ENCODE measurements around the gene DUSP16. TPM values are rescaled to one million over a fixed set of nuclear protein-coding genes. Genes with fewer than 3 reads are reported as not detected.
A peak's percentile ranks its signal among the peaks of the same experiment; 100 is the strongest.
"Not testable (repeated sequence)": the region's sequence is repeated elsewhere in the genome, so short reads cannot be mapped to it uniquely, and the experiment has no call there.

The DUSP16 gene
- total RNA-seq, 1 donor from 2014 or later = 2.0 TPM

GRCh38 chr12:12476857-12477531 lies 85.7 kb downstream of the DUSP16 start:
- TF ChIP-seq CTCF (IDR thresholded peaks at IDR 0.05) = no peak
- no peaks in the 10 kb centered on the region for H3K27me3 Mint-ChIP-seq
- H3K4me1 Mint-ChIP-seq = peaks cover 10% of the 10 kb centered on the region
- ATAC-seq (ENCODE audit: low read depth) (no peak), DNase-seq (no peak)
- H3K4me3 Mint-ChIP-seq = no peak overlapping the region
- peaks cover 41% of the 10 kb centered on the region for H3K36me3 Mint-ChIP-seq (ENCODE audit: low read depth)
- H3K9me3 Mint-ChIP-seq = no peaks in the 10 kb centered on the region
- H3K27ac Mint-ChIP-seq = no peak overlapping the region
- ChIA-PET CTCF (no interaction called here), POLR2A (no interaction called here)
- intact Hi-C loops (cut with micrococcal nuclease) = no loop called here

GRCh38 chr12:12474931-12475795 lies 87.5 kb downstream of the DUSP16 start:
- Mint-ChIP-seq H3K4me3 (no peak overlapping the region), H3K27ac (no peak overlapping the region), H3K36me3 (ENCODE audit: low read depth) (peaks cover 54% of the 10 kb centered on the region), H3K9me3 (no peaks in the 10 kb centered on the region), H3K4me1 (peaks cover 26% of the 10 kb centered on the region), H3K27me3 (no peaks in the 10 kb centered on the region)
- POLR2A ChIA-PET = no interaction called here
- DNase-seq (no peak), ATAC-seq (ENCODE audit: low read depth) (peak; percentile 28)
- CTCF ChIA-PET = interaction anchor here (0.6 kb wide), 1 partner anchor 146 kb away, joined by 4 read pairs; no protein-coding TSS in a partner anchor
- intact Hi-C loops (cut with micrococcal nuclease) = no loop called here
- no peak for TF ChIP-seq CTCF (IDR thresholded peaks at IDR 0.05)

- DNase-seq (no peak), ATAC-seq (ENCODE audit: low read depth) (no peak)
- POLR2A ChIA-PET = no interaction called here
- Mint-ChIP-seq H3K4me3 (no peak overlapping the region), H3K4me1 (peaks cover 27% of the 10 kb centered on the region), H3K27me3 (no peaks in the 10 kb centered on the region), H3K27ac (no peak overlapping the region), H3K9me3 (no peaks in the 10 kb centered on the region), H3K36me3 (ENCODE audit: low read depth) (peaks cover 57% of the 10 kb centered on the region)
- no peak for TF ChIP-seq CTCF (IDR thresholded peaks at IDR 0.05)
- intact Hi-C loops (cut with micrococcal nuclease) = no loop called here
- CTCF ChIA-PET = no interaction called here
Measured at GRCh38 chr12:12474471-12474928, 88.2 kb downstream of the DUSP16 start.

- POLR2A ChIA-PET = no interaction called here
- intact Hi-C loops (cut with micrococcal nuclease) = no loop called here
- CTCF ChIA-PET = no interaction called here
- no peak overlapping the region for H3K27ac Mint-ChIP-seq
- no peaks in the 10 kb centered on the region for H3K9me3 Mint-ChIP-seq
- DNase-seq (no peak), ATAC-seq (ENCODE audit: low read depth) (no peak)
- peaks cover 27% of the 10 kb centered on the region for H3K4me1 Mint-ChIP-seq
- H3K4me3 Mint-ChIP-seq = no peak overlapping the region
- TF ChIP-seq CTCF (IDR thresholded peaks at IDR 0.05) = no peak
- no peaks in the 10 kb centered on the region for H3K27me3 Mint-ChIP-seq
- peaks cover 61% of the 10 kb centered on the region for H3K36me3 Mint-ChIP-seq (ENCODE audit: low read depth)
Measured at GRCh38 chr12:12473223-12473622, 89.4 kb downstream of the DUSP16 start.

- CTCF ChIA-PET; H3K9me3 Mint-ChIP-seq; POLR2A ChIA-PET; H3K27ac Mint-ChIP-seq; intact Hi-C loops (cut with micrococcal nuclease); ATAC-seq (ENCODE audit: low read depth); H3K4me3 Mint-ChIP-seq; H3K27me3 Mint-ChIP-seq; DNase-seq: not testable (repeated sequence)
- Mint-ChIP-seq H3K4me1 (peaks cover 27% of the 10 kb centered on the region), H3K36me3 (ENCODE audit: low read depth) (peaks cover 63% of the 10 kb centered on the region)
Measured at GRCh38 chr12:12471982-12472961, 90.4 kb downstream of the DUSP16 start.
